HG03196 (cell line): ENCODE results near the gene UTP15.

Experiments used
- ATAC-seq: cut with Tn5 transposase; IDR thresholded peaks from one replicate; pipeline ENCODE4 v1.9.1; 2021; ENCODE audit not compliant: unreplicated experiment

The UTP15 gene, protein sequence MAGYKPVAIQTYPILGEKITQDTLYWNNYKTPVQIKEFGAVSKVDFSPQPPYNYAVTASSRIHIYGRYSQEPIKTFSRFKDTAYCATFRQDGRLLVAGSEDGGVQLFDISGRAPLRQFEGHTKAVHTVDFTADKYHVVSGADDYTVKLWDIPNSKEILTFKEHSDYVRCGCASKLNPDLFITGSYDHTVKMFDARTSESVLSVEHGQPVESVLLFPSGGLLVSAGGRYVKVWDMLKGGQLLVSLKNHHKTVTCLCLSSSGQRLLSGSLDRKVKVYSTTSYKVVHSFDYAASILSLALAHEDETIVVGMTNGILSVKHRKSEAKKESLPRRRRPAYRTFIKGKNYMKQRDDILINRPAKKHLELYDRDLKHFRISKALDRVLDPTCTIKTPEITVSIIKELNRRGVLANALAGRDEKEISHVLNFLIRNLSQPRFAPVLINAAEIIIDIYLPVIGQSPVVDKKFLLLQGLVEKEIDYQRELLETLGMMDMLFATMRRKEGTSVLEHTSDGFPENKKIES

DNA sequence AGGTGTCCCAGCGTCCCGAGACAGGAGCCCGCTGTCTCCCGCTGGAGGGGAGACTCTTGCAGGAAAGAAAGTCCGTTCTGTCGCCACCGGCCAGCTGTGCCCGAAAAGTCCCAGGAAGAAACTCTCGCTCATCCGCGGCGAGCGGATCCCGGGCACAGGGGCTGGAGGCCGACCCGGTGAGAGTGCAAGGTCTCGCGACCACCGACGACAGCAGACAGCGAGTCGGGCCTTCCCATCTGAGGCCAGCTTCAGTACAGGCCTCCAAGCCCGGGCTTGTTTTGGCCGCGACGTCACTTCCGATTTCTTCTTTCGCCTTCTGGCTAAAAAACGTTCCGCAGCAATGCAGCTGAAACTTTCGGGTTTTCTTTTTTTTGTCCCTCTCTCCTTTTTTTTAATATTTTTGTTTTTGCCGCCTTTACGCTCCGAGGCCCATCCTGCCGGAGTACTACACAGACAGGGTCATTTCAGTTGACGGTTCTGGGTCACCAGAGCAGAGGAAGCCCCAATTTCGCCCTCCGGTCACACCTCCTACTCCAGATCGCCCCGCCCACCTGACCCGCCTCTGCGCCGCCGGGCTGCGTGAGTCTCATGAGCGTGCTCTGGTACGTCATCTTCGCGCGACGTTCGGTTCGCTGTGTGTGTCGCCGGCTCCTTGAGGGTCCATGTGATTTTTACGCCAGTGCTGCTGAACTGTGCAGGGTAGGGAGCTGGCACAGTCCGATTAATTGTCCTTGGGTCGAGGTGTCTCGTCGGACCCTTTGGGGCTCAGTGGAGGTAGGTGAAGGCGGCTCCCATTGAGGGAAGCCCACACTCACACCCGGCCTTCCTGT lies at the start of gene UTP15, which contains the start of gene ANKRA2:
Gene UTP15 (plus strand): TSS at position 605 of the 830 bp plus-strand sequence. CDS start 1,602 bp downstream, outside the sequence.
Gene ANKRA2 (minus strand): TSS at position 501 of the 830 bp plus-strand sequence. CDS start 2,758 bp downstream, outside the sequence.
- peak; percentile 96 for ATAC-seq

DNA sequence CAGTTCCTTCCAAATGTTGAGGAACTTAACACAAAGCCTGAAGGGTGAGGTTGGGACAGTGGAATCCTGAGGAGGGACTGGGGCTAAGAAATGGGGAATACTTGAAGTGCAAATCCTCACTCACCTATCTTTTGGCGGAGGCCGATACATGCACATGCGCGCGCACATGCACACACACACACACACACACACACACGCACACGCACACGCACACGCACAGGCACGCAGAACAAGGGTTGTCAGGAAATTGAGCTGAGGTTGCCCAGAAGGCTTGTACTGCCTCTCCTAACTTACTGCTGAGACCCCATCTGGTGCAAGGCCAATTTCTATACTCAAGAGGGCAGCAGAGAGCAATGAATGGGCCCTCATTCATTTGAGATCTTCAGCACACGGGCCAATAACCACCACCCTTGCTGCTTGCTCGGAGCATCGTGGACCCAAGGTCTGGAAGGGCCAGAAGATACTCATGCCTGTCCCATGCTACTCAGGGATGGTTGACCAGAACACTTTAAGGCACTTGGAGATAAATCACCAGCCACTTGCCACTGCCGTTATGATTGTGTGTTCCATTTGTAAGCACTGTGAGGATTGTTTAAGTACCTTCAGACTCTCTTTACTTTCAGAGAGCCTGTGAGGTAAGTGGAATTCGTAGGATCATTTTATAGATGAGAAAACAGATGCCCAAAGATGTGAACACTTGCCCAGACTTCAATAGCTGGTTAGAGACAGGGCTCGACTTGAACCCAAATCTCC lies 45.8 kb upstream of the UTP15 start:
- ATAC-seq: peak; percentile 85

DNA sequence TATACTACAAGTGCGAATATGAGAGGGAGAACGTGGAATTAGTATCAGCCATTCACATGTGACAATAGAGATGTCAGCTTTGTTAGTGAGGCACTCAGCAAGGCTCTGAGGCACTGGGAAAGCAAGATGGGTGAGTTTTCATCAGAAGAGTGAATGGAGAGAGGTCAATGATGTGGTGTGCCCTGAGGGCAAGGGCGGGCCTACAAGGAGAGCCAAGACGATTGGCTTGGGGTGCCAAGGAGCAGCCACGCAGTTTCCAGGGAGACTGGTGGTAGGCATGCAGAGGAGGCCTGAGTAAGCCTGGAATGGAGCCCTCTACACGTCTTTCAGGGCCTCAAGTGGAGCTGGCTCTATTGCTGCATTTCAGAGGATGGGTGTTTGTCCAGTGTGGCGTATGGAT lies 42.6 kb upstream of the UTP15 start:
- ATAC-seq: no peak

DNA sequence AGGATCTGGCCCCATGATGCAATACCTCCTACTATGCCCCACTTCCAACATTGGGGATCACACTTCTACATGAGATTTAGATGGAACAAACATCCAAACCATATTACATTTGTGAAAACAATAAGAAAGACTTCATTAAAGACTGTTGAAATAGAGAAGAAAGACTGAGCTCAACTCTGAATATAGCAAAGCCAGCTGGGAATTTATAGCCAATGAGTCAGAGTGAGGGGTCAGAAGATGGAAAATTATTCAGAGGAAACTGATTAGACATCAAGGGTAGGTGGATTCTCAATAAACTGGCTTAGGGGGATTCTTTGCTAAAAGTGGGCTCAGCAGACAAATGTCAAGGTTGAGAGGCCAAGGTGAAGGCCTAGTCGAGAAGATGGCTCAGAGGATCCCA lies 41.7 kb upstream of the UTP15 start:
- ATAC-seq: no peak

DNA sequence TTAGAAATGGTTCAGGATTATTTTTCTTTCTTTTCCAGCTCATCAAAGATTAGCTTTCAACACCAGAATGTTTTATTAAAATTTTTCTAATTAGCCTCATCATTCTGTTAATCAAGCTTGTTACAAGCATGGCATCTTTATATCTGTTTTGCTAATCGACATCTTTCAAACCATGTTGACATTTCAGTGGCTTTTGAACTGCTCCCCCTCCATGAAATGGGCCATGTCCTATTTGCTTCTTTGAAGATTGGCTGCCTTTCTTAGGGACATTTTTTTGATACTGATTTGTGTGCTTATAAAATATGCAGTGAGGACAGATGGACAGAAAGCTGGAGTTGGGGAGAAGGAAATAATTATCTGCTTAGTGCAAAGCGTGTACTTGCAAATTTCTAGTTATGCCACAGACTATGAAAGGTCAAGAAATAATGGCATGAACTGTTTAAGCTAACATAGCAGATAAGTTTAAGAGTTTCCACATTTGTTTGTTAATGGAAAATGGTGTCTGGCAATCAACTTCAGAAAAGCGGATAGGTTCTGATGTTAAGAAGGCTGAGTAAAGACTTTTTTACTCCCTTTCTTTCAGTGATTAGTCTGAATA lies 39.8 kb upstream of the UTP15 start:
- ATAC-seq: no peak

DNA sequence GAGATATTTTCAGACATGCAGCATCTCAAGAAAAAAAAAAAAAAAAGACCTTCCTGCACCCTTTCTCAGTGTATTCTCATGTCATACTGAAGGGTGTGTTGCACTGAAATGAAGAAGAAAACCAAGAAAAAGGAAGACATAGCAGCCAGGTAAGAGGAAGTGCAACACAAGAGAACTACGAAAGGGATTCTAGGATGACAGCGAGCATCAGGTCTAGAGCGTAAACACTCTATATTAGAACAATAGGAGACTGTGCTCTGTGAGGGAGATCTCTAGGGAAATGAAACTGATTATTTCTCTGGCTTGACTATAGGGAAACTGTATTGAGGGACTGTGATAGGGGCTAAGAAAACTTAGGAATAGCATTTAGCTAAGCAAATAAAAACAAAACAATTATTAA lies 37.3 kb upstream of the UTP15 start:
- no peak for ATAC-seq

DNA sequence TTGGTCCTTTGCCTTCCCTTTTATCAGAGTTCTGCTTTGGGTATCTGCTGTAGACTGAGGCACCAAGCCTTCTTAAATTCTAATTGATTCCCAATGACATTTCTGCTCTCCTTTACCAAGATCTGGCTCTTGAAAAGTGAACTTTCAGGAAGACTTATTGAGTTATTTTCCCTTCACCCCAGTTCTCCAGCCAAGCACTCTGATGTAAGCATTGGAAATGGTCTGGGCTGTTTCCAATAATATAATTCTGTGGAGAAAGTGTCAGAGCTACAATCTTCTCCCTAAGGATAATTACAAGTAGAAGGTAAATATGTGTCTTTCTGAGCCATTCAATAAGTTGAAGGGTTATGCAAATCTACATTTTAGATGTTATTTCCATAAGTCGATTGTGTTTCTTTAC lies 36.5 kb upstream of the UTP15 start:
- ATAC-seq: no peak

DNA sequence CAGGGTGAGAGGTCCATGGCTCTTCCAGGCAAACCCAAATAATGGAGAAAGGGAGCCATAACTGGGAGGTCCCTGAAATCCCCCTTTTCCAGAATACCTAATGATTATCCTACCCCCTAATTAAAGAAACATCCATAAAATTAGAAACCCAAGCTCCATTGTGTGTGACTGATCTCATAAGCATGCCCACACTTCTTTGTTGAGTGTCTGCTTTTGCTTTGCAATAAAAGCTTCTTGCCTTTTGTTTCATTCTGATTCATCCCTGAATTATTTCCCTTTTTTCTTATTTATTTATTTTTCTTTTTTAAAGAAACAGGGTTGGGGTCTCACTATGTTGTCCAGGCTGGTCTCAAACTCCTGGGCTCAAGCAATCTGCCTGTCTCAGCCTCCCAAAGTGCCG lies 34.2 kb upstream of the UTP15 start:
- ATAC-seq: no peak

DNA sequence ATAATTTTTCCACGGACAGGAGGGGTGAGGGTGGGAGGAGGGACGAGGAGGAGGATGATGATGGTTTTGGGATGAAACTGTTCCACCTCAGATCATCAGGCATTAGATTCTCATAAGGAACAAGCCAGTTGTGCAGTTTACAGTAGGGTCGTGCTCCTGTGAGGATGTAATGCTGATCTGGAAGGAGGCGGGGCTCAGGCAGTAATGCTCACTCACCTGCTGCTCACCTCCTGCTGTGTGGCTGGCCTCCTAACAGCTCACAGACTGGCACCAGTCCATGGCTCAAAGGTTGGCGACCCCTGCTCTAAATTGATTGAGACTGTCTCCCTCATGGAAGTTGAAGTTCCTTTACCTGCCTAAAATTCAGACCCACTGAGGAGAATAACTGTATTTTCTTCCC lies 33.3 kb upstream of the UTP15 start:
- ATAC-seq: no peak

DNA sequence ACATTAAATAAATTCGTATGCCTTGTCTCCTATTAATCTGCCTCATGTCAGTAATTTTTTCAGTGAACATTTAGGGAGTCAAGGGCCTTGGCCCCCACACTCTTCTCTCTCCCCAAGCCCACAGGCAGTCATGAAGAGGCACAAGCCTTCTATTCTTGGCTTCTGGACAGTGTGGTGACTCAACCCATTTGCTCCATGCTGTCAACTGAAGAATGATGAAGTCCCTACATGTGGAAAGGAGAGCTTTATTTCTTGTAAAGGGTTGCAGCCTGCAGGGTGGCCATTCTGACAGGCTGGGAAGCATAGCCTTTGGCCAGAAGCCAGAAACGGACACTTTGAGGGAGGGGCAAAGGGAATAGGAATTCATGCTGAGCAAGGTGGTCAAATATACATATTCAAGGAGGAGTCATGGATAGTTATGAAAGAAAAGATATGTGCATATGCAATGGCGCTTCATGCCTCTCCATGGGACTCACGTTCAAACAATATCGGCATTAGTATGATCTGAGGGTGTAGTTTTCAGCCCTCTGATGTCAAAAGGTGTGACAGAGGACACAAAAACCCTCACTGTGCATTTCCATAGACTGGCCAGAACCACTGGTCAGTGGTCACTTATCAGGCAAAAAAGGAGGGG lies 31.4 kb upstream of the UTP15 start:
- no peak for ATAC-seq

DNA sequence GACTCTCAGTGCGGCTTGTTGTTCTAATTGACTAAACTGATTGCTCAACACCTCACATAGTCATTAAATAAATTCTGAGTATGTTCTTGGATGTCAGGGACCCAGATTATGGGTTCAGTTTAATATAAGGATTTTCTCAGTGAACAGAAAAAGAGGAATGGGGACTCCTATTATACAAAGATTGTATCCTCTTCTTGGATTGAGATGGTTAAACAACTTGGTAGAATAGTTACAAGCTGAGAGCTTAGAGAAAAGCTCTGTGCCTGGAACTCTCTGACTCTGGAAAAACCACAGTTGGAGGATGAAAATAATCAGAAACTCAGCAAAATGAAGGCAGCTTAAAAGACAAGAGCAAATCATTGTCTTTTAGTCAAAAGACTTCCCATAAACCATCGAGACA lies 30.6 kb upstream of the UTP15 start:
- no peak for ATAC-seq

DNA sequence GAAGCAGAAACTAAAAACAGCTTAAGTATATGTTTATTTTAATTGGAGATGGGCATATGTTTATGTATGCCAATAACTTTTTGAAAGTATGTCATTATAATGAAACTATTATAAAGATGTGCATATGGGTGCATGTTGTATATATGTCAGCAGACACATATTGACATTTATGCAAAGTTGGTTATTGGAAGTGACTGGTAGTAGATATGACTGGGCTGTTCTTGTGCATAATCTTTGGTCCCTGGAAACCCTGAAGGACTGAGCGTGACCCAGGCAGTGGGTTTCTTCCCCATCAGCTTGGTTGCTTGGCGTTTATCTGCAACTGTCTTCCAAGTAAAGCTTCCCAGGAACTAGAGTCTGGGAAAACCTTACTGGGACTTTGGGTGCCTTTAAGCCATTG lies 25.8 kb upstream of the UTP15 start:
- ATAC-seq: no peak

DNA sequence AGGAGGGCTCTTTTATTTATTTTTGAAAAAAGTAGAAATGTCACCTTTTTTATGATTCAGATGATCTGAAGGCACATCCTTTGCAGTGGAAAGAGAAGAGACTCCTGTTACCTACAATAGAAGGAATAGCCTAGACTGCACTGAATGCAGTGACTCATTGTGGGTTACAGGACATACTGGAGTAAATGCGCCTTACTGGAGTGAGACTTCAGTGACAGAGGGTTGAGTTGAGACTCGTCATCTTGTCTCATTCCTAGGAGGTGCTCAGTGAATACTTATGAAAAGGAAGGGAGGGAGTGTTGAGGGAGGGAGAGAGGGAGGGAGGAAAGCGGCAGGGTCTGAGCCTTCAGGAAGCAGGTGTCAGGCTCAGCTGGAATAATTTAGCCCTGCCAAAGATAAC lies 25.4 kb upstream of the UTP15 start:
- no peak for ATAC-seq

DNA sequence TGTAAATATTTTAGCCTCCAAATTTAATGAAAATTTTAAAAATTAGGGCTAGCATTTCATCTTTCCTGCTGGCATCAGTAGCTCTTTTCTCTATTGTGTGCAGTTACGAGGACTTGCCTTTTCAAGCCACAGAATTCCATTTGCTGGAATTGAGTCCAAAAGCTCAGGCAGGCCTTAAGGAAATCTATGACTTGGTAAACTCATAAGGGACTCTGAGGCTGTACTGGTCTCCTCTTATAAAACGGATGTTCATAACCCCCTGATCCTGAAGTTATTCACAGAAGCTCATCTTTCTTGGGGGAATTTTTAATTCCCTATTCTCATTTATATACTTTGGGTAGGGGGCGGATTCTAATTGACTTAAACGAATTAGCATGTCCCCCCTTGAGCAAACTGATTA lies 23.5 kb upstream of the UTP15 start:
- ATAC-seq: no peak

DNA sequence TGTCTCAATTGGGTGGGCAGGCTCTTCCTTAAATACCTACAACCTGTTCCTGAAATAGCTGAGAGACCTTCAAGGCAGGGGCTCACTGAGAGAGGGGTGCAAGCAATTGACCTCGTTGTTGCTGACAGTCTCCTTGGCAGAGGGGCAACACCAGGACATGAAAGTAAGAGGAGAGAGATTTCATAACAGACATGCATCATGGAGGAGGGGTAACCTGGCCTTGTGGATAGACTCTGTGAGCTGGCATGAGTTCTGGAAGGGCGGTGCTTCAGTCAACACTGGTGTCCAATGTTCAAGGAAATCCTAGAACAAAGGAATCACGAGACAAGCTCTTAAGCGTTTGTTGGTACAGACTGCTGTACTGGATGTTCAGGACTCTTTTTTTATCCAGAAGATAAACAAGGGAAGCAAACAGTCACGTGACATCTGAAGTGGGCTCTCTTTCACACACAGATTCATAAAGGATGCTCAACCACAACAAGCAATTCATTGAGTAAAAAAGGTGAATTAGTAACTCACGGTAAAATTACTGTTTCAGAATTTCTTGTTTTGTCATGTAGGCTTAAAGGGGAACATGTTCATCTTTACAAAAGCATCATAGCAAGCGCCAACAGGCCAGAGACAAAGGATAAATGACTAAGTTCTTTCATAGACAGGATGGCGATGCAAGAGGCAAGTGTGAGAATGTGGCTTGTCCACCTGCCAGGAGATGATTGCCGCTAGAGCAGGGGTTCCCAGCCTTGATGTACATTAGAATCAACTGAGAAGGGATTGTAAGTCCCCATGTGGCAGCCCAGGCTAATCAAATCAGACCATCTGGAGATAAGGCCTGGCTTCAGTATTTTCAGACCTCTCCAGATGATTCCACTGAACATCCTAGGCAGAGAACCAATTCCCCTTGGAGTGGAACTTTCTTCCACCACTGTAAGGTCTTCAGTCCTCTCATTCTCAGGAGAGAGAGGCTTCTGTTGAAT lies 20.8 kb upstream of the UTP15 start:
- no peak for ATAC-seq

DNA sequence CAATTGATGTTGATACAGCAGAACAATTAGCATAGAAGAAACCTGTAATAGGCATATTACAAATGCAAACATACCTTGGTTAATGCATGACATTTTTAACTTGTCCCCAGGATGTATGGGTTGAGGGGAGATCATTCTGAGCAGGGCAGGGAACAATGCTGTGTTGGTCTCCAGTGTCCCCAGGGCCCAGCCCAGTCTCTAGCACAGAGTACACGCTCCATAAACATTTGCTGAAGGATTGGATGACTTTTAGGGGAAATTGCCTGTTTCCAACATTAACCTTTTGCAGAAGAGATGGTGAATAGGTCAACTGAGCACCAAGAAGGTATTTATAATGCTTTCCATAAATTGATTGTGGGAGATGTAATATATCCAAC lies 20.2 kb upstream of the UTP15 start:
- ATAC-seq: no peak

DNA sequence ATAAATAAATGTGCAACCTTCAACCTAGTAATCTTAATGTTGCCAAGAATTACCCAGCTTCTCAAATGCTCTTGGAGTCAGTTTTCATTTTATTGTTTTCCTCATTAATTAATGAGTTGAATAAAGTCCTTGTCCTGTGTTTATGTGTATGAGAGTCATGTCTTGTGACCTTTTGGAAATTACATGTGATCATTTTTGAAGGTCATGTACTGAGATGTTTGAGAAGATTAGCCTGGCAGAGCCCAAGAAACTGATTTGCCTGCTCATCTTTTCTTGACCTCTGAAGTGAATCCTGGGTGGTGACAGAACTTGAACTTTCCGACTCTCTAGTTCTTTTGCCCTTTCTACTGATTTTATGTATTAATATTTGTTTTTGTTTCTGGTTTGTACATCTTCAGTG lies 15.5 kb upstream of the UTP15 start:
- ATAC-seq: no peak

DNA sequence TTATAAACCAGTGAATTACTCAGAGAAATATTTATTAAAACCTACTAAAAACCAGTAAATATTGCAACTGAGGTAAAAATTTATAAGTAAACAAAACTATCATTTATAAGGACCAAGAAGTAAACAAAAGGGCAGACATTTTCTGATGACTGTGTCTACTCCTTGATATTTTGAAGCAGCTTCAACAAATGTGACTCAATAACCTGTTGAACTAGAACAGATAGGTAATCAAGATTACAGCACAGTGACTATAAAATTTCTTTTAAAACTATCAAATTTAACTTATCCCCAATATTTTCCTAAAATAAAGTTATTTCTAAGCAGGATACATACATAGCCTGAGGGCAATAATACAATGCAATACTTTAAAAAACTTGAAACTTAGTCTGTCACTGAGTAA lies 12.9 kb upstream of the UTP15 start:
- ATAC-seq: no peak

DNA sequence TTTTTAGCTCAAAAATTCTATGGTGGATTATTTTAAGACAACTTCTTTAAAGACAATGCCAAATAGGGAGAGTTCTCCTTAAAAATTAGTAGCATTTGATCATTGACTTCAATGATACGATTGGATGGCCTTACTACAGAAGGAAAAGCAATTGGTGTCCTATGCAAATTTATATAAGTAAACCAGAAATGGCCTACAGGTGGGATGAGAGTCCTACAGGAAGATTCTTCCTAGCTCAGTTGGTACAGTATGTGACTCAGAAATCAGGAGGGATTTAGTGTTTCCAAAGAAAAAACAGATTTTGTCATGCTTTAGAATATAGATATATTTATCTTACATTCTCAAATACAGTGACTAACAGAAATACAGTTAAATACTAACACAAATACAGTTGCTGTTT lies 6.6 kb upstream of the UTP15 start:
- no peak for ATAC-seq
